Activated CD8-positive, alpha-beta memory T cell treated with anti-CD3 and anti-CD28 coated beads, Interleukin-2, amount 50 U/mL, for 24 hours (primary cell): ENCODE results near the gene SHOC1.
A peak's percentile ranks its signal among the peaks of the same experiment; 100 is the strongest.
"Not testable (repeated sequence)": the region's sequence is repeated elsewhere in the genome, so short reads cannot be mapped to it uniquely, and the experiment has no call there.

ENCODE experiments used
- DNase-seq: peaks from one replicate; pipeline ENCODE4 v3.0.0-alpha.2; 2020; ENCODE audit errors: extremely low read depth

The SHOC1 gene

DNA sequence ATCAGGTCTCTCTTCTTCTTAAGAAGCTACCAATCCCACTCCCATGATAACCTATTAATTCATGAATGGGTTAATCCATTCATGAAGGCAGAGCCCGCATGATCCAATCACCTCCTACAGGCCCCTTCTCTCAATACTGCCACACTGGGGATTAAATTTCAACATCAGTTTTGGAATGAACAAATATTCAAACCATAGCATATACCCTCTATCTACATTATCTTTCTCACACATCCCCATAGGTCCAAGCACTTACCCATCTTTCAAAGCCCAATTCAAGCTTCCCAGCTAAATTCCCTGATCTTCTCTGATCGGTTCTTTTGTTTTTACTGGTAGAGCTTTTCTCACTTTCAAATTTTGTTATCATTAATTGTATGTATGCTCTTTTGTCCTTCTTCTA lies 10.5 kb upstream of the SHOC1 start:
- no peak for DNase-seq

DNA sequence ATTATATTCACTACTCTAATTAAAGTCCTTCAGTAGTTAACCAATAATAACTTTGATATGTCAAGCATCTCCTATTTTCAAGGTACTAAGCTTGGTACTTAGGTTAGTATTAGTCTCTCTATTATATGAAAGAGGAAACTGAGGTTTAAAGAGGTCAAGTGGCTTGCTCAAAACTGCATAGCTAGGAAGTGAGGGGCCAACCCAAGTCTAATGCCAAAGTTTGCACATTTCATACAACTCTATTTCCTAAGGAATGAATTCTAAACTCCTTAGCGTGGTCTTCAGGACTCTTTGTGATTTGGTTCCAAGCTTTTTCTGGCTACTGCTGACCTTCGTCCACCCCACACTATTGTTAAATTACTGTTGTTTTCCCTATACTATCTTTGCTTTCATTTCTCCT lies 9.9 kb upstream of the SHOC1 start:
- DNase-seq, result no peak

DNA sequence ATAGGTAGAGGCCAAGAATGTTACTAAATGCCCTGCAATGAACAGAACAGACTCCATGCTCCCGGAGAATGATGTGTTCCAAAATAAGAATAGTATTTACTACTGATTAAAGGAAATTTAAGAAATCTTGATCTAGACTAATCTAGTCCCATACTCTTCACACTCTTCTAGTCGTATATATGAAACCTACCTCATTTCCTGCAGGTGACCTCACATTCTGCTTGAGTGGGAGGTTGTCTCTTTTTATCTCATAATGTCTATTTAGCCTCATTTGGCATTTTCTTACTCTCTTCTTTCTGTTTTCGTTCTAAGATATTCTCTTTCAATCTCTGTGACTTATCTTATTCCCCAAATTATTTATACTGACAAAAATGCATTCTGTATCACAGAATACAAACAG lies 9.2 kb upstream of the SHOC1 start:
- no peak for DNase-seq

DNA sequence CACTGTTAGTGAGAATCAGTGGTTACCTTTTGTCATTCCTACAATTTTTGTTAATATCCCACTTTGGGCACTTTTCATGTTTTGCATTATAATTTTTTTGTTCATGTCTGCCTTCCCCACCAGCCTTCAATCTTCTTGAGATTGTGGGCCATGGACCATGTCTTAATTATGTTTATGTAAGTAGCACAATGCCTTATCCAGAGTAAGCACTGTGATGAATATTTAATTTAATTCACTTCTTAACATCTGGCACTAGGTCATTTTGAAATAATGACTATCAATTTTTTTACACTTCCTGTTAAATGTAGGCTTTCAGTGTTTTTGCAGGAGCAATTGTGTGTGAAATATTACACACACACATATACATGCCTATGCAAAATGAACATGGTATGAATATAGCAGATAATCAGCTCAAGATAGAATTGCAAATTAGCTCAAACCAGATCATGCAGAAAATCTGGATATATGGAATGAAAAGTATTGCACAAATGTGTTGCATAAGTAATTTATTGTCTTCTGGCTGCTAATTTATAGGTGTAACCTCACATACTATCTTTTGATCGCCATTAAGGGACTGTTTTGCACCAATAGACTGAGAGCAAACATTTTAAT lies 5.3 kb upstream of the SHOC1 start:
- no peak for DNase-seq

DNA sequence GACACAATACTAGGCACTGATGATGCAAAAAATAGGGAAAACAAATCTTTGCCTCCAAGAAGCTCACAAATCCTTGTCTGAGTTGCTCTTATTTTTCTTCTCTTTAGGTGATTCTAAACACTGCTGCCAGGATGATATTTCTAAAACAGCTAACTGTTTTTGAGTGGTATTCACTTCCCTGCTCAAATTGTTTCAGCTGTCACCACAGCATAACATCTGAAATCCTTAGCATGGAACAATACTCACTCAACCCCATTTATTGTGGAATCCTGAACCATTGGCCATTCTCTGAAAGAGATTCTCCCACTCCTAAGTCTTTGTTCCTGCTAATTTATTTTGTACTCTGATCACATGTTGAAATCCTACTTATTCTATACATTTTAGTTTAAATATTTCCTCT lies 4.8 kb upstream of the SHOC1 start:
- DNase-seq, result no peak

DNA sequence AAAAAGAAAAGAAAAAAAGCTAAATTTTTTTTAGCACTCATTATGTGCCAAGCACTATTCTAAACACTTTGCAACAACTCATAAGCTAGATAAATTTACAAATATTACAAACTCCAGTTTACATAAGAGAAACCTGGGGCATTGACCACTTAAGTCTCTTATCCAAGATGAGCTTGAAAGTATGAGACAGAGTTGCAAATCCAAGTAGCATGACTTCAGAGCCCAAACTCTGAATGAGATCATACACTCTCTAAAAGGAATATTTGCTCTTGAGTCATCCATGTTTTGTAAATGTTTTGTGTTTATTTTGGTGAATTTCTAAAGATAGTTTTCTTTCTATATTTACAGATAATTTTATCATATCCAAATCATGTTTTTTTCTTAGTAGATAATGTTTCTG lies 4.0 kb upstream of the SHOC1 start:
- no peak for DNase-seq

DNA sequence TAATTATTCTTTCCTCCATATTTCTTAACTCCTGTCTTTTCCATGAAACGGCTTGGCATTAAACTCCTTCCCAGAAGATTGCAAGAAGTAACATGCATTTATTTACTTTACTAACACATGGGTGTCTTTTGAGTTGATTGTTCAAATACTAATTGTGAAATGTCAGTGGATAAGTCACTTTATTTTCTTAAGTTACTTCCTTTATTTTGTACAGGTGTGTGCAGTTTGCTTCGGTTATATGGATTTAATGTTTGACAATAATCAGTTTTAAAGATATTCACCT lies 761 bp upstream of the SHOC1 start:
- DNase-seq, result no peak

DNA sequence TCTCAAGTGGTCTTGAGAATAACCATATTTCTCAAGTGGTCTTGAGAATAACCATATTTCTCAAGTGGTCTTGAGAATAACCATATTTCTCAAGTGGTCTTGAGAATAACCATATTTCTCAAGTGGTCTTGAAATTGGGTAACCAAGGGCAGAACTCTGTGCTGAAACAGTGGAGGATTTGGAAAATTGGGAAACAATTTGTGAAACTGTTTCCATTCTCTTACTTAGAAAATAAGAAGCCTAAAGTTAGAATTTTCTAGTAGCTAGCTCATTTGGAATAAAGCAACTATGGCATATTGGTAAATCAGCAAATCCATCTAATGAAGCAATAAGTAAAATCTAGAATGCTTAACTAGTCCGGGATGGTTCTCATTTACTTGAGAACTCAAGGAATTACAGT lies 2.9 kb downstream of the SHOC1 start:
- DNase-seq, result not testable (repeated sequence)

DNA sequence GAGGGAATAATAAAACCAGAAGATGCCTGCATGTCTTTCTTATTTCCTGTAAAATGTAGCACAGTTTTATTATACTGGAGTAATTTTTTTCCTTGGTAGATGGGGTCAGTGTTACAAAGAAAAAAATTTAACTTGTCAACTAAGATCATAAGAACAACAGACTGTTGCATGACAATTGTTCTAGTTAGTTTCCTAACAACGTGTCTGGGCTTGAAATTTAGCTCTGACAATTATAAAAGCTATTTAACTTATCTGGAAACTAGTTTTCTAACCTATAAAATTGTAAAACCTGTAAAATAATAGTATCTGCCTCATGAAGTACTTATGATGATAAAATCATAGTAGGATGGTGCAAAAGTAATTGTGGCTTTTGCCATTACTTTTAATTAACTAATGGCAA lies 4.9 kb downstream of the SHOC1 start:
- no peak for DNase-seq

DNA sequence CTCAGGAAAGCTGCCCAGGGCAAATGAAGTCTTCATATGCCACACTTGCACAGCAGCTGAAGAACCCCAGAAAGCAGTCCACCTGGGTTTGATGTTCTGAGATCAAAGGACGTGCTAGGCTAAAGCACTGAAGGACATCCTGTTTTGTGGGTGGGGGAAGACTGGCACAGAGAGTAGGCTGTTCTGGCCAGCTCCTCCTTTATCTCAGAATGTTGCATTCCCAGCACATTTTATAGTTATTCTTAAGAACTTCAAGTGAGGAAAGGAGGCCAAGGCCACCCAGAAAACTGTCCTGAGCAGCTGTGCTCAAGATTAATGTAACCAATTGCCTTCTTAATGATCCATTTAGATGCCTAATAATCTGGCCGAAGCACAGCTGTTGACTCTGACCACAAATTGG lies 10.9 kb downstream of the SHOC1 start:
- DNase-seq, result no peak

DNA sequence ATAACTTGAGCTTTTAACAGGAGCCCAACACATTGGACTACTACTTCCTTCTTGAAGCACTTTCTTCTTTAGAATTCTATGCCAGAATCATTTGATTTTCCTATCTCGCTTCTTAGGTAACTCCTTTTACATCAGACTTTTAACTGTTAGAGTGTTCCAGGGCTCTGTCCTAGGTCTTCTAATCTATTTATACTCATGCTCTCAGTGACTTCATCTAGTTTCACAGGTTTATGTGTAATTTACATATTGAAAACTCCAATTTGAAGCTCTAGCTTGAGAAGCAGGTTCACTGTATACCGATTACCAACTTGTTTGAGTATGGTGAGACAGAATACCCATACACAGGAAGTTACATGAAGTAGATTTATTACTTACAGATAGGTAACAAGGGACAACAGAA lies 11.3 kb downstream of the SHOC1 start:
- no peak for DNase-seq

DNA sequence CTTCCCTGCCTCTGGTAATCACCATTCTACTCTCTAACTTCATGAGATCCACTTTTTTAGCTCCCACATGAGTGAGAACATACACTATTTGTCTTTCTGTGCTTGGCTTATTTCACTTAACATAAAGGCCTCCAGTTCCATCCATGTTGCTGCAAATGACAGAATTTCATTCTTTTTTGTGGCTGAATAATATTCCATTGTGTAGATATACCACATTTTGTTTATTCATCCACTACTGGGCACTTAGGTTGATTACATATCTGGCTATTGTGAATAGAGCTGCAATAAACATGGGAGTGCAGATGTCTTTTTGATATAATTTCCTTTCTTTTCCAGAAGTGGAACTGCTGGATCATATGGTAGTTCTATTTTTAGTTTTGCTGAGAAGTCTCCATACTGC lies 28.7 kb downstream of the SHOC1 start:
- no peak for DNase-seq

DNA sequence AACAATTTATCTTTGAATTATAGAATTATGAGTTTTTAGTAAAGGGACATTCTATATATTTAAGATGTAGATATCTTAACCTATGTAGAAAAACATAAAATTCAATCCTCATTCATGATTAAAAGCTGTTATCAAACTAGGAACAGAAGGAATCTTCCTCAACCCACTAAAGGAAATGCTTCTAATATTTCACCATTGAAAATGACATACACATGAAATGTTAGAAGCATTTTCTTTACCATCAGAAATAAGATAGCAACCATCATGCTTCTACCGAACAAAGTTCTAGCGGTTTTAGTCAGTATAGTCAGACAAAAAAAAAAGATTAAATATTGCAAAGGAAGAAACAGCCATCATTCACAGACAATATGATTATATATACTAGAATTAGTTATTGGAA lies 32.2 kb downstream of the SHOC1 start:
- no peak for DNase-seq

DNA sequence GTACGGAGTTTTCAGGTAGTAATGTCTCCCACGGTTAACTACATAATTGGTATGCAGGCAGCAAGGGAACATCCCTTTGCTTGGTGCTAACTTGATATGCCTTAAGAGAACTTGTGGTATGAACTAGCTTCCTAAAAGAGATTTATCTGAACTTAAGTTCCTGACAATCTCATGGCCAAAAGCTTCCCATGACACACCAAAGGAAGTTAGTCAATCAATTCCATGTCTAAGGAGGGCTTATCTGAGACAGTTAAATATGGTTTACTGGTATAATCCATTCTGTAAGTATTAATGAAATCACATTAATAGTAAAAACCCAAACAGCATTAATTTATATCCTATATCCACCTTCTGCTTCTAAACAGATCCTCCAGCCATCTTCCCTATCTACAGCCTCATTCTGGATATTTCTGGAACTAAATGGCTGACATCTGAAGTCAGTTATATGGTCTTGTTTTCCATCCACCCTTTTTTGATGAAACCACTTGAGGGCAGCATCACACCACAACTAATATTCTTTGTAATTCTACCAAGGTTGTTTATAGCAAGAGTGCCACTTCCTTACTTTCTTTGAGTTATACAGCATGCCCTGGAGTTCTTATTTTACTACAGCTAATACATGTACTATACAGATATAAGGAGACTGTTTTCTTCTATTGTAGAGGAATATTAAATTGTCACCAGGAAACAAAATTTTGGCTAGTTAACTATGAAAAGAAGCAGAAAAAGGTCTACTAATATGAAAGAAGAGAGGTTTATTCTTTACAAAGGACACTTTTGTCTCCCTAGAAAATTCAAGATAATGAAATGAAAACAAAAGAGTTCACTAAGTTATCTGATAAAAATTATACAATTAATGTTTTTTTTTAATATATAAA lies 34.7 kb downstream of the SHOC1 start:
- DNase-seq, result peak; percentile 20

DNA sequence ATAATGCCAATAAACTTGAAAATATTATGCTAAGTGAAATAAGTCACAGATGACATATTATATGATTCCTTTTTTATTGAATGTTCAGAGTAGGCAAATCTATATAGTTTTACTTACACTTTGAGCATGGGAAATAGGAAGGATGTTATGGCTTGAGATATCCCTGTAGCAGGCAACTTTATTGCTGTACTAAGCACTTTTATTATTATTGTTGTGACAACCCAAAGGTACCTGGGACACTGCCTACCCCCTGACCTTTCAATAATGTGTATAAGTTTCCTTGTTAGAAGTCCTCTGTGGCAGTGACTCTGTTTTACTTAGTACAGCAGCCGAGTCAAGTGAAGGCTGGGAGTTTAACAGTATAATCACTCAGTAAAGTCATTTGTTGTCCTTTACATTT lies 39.9 kb downstream of the SHOC1 start:
- DNase-seq, result no peak

DNA sequence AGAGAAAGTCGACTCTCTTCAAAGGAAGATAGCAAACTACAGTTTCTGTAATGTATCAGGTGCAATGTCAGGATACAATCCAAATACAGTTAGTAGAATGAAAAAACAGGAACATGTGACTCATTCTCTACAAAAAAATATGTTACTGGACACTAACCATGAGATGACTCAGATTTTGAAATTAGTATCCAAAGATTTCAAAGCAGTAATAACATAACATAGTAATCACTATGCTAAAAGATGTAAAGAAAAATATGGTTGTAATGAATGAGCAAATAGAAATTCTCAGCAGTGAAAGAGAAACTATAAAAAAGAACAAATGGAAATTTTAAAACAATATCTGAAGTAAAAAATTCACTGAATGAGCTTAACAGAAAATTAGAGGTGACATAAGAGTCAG lies 42.3 kb downstream of the SHOC1 start:
- no peak for DNase-seq
